Thoracic aorta (tissue), 2 donors: ENCODE measurements around the gene CAMKMT. TPM values are rescaled to one million over a fixed set of nuclear protein-coding genes. Genes with fewer than 3 reads are reported as not detected.

Source experiments
- ATAC-seq: fragments of 150-250 bp; one replicate; pipeline ENCODE4 v1.8.0; 2017; ENCODE audit warnings: low read depth; ENCODE audit not compliant: insufficient number of reproducible peaks, low FRiP score
- DNase-seq: peaks from one replicate; pipeline ENCODE4 v3.0.0-alpha.2; 2020; ENCODE audit warnings: low spot score
- H3K27ac ChIP-seq, 2 donors: fragments of 200-600 bp; sonication (generic); 1 replicate in 1 of 2; 2 replicates in 1 of 2; pipeline ENCODE4 v1.5.1; 2016; ENCODE audit warnings: mild to moderate bottlenecking in 2 of 2, moderate library complexity in 2 of 2
- H3K27me3 ChIP-seq: fragments of 200-600 bp; sonication (generic); replicated peaks from 2 replicates; pipeline ENCODE4 v1.6.0; 2016; ENCODE audit warnings: mild to moderate bottlenecking; ENCODE audit not compliant: insufficient read depth
- H3K36me3 ChIP-seq: fragments of 200-600 bp; sonication (generic); one replicate; pipeline ENCODE4 v1.5.1; 2016
- H3K4me1 ChIP-seq, 2 donors: fragments of 200-600 bp; sonication (generic); 1 replicate in 1 of 2; 2 replicates in 1 of 2; pipeline versions ENCODE4 v1.5.1 to v1.6.0; 2016; ENCODE audit warnings: low read depth in 2 of 2, mild to moderate bottlenecking in 1 of 2; ENCODE audit not compliant: control insufficient read depth in 1 of 2
- H3K4me3 ChIP-seq: fragments of 200-600 bp; sonication (generic); 2 replicates; pipeline ENCODE4 v1.5.1; 2016; ENCODE audit warnings: mild to moderate bottlenecking
- H3K9me3 ChIP-seq: fragments of 200-600 bp; sonication (generic); 2 replicates; pipeline ENCODE4 v1.5.1; 2016
- total RNA-seq, 2 donors: library from RNA; depleted of rRNA; stranded (reverse); fragments of >200 nt; gene quantifications; one replicate each; pipeline versions ENCODE4 v1.1.0 to v1.2.3, GENCODE V29; 2016
- TF ChIP-seq, protein P1 (sequence below): fragments of 200-600 bp; sonication (generic); IDR thresholded peaks from one replicate; pipeline ENCODE4 v1.5.1; 2019; ENCODE audit warnings: antibody characterized with exemption

CAMKMT gene
- total RNA-seq, 2 donors from 2014 or later = 4.7 to 11.6 TPM

DNA sequence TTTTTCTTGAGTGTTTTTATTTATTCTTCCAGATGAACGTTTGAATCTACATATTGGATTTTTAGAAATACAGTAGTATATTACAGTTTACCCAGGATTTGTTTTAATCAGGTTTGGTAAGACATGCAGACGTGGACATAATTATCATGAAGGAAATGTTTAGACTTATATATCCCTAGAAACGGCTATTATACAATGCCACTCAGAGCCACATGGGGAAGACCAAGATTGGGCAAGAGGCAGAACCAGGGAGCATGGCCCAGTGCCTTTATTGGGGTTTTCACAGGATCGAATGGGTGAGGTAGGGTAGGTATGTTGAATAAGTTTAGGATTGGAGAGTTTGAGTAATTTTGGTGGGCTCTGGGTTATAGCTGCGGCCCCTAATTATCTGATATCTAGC lies 212.2 kb downstream of the CAMKMT start:
- Histone ChIP-seq H3K27me3 (no peaks in the 10 kb centered on the region), H3K27ac (no peak overlapping the region), H3K4me1 (peaks cover 7 to 12% of the 10 kb centered on the region in 2 donors), H3K36me3 (no peaks in the 10 kb centered on the region), H3K4me3 (no peak overlapping the region), H3K9me3 (no peaks in the 10 kb centered on the region)
- no peak for DNase-seq
- TF ChIP-seq, protein P1, sequence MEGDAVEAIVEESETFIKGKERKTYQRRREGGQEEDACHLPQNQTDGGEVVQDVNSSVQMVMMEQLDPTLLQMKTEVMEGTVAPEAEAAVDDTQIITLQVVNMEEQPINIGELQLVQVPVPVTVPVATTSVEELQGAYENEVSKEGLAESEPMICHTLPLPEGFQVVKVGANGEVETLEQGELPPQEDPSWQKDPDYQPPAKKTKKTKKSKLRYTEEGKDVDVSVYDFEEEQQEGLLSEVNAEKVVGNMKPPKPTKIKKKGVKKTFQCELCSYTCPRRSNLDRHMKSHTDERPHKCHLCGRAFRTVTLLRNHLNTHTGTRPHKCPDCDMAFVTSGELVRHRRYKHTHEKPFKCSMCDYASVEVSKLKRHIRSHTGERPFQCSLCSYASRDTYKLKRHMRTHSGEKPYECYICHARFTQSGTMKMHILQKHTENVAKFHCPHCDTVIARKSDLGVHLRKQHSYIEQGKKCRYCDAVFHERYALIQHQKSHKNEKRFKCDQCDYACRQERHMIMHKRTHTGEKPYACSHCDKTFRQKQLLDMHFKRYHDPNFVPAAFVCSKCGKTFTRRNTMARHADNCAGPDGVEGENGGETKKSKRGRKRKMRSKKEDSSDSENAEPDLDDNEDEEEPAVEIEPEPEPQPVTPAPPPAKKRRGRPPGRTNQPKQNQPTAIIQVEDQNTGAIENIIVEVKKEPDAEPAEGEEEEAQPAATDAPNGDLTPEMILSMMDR = no peak
- ATAC-seq = no peak

DNA sequence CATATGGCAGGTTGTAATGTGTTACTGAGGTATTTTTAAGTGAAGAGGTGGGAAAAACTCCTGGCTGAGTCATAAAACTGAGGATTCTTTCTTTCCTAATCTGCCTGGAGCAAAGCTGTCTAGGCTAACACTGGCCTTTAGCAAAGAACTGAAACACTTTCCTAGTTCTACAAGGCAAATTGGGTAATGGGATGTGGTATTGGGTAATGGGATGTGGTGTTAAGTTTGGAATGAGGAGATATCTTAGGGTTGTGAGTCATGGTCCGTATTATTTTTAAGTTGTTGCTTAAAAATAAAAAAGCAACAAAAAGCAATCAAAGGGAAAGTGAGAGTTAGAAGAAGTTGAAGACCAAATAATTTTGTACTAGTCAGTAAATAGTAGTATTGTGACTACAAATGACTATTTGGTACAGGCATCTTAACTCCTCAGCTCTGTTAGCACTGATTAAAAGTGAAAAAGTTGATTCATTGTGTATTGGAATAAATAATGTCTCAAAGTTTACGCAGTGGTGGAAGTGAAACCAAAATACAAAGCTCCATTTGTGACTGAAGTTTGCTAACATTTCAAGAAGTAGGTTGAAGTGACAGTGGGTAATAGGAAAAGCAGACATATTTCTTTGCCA lies 216.8 kb downstream of the CAMKMT start:
- DNase-seq (no peak), ATAC-seq (no peak)
- peak overlapping the region in 1 of 2 donors; percentile 29 for H3K27ac ChIP-seq
- H3K4me3 ChIP-seq = peak overlapping the region; percentile 49
- H3K27me3 ChIP-seq = no peaks in the 10 kb centered on the region
- H3K36me3 ChIP-seq = no peaks in the 10 kb centered on the region
- TF ChIP-seq, protein P1 = no peak
- peaks cover 14 to 15% of the 10 kb centered on the region in 2 donors for H3K4me1 ChIP-seq
- H3K9me3 ChIP-seq = no peaks in the 10 kb centered on the region

DNA sequence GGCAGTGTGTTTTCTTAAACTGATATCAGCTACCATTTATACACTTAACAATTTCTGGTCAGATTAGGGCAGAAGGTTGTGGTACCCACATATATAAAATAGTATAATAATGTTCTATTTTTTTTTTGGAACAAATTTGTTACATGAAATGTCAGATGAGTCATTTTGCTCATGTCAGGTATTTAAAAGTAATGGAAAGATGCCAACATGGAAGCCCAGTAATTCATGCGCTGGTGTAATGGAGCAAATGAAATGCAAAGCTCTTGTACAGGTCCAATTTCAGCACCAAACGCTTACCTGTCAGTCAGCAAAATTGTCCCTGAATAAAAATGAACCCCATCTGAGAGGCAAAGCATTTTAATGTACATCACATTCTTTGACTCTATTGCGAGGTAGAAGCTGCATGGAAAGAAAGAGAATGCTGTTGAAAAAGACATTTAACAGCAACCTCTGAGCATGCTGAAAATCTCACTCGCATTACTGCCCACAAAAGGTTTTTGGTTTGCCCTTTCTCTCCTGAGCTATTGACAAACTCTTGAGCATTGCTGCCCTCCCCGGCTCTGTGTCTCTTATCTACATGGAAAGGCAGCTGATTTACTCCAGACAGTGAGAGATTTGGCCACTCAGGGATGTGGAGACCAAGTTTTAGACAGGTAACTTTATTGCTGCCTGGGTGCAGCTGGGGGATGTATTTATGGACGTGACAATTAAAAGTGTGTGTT lies 217.5 kb downstream of the CAMKMT start:
- H3K36me3 ChIP-seq = no peaks in the 10 kb centered on the region
- ATAC-seq (no peak), DNase-seq (no peak)
- TF ChIP-seq, protein P1 = no peak
- H3K27ac ChIP-seq = peak overlapping the region in 1 of 2 donors; percentile 29
- no peaks in the 10 kb centered on the region for H3K27me3 ChIP-seq
- H3K9me3 ChIP-seq = no peaks in the 10 kb centered on the region
- H3K4me1 ChIP-seq = peaks cover 14 to 15% of the 10 kb centered on the region in 2 donors
- peak overlapping the region; percentile 49 for H3K4me3 ChIP-seq

DNA sequence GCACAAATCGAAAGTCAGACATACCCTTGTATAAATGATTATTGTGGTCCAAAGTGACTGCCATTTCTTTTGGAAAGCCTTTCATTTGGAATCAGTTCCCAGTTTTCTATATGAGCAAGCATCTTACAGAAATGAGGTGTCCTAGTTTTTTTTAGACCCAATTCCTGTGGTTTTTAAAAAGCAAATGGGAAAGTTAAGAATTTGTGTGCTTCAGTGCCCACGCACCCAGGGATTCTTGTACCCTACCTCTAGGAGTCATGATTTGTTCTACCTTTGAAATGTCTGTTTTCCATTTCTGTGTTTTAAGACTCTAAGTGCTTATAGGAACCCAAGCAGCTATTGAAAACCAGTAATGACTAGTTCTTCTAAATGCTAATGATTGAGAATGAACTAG lies 218.1 kb downstream of the CAMKMT start:
- no peaks in the 10 kb centered on the region for H3K36me3 ChIP-seq
- H3K27ac ChIP-seq = no peak overlapping the region
- DNase-seq = no peak
- no peak for ATAC-seq
- H3K4me1 ChIP-seq = peaks cover 14 to 15% of the 10 kb centered on the region in 2 donors
- no peak overlapping the region for H3K4me3 ChIP-seq
- H3K9me3 ChIP-seq = no peaks in the 10 kb centered on the region
- H3K27me3 ChIP-seq = no peaks in the 10 kb centered on the region
- TF ChIP-seq, protein P1 = no peak

DNA sequence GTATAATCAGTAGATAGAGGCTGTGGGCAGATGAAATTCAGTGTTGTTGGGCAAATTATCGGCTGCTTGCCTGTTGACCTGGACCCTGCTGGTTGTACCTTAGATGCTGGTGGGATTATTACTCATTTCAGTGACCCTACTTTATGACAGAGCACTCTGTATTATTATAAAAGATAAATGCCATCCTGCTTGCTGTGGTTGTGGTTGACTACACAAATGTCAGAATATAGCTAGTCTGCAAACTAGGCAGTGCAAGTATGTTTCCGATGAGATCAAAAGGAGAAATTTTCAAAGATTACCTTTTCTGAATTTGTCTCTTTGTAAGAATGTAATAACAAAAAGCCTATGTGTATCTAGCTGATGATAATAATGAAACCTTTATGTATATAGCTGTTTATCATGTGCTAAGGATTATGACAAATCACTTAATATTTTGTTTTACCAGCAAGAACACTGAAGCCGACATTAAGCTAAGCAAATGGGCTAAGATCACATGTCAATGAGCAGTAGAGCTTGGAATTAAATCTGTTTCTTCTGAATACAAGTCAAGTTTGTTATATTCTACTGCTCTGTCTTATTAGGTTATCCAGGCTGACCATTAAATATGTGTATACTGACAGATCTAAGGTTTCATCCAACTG lies 219.2 kb downstream of the CAMKMT start:
- TF ChIP-seq, protein P1 = no peak
- Histone ChIP-seq H3K4me3 (no peak overlapping the region), H3K36me3 (no peaks in the 10 kb centered on the region), H3K4me1 (peaks cover 14 to 15% of the 10 kb centered on the region in 2 donors), H3K27ac (no peak overlapping the region), H3K27me3 (no peaks in the 10 kb centered on the region), H3K9me3 (no peaks in the 10 kb centered on the region)
- no peak for ATAC-seq
- no peak for DNase-seq
